Activated naive CD4-positive, alpha-beta T cell treated with anti-CD3 and anti-CD28 coated beads for 36 hours (primary cell): Measurements from ENCODE around the gene MB21D2. TPM values are rescaled to one million over a fixed set of nuclear protein-coding genes. Genes with fewer than 3 reads are reported as not detected.
"Not testable (repeated sequence)": the region's sequence is repeated elsewhere in the genome, so short reads cannot be mapped to it uniquely, and the experiment has no call there.

Source experiments
- CTCF ChIA-PET: fragments of 350-600 bp; sonication (Branson Sonifier 250); formaldehyde crosslinking; loops from one replicate; lab custom pipeline; 2021; ENCODE audit warnings: antibody characterized with exemption; lab: Charles Lee
- DNase-seq: peaks from one replicate; pipeline ENCODE4 v3.0.0-alpha.2; 2020
- H3K27ac Mint-ChIP-seq: one replicate; pipeline ENCODE4 v1.8.0; 2021; ENCODE audit warnings: mild to moderate bottlenecking, mixed read lengths
- H3K27me3 Mint-ChIP-seq: one replicate; pipeline ENCODE4 v1.8.0; 2021; ENCODE audit warnings: low read depth, mixed read lengths
- H3K36me3 Mint-ChIP-seq: one replicate; pipeline ENCODE4 v1.8.0; 2021; ENCODE audit warnings: low read depth, mixed read lengths
- H3K4me1 Mint-ChIP-seq: one replicate; pipeline ENCODE4 v1.8.0; 2021; ENCODE audit warnings: low read depth, mixed read lengths
- H3K4me3 Mint-ChIP-seq: one replicate; pipeline ENCODE4 v1.8.0; 2021; ENCODE audit warnings: mild to moderate bottlenecking, moderate library complexity, mixed read lengths
- H3K9me3 Mint-ChIP-seq: one replicate; pipeline ENCODE4 v1.8.0; 2021; ENCODE audit warnings: mixed read lengths
- intact Hi-C: fragments of 100-400 bp; cut with micrococcal nuclease; formaldehyde crosslinking; loops from one replicate; pipeline ENCODE4 v1.15.1; 2023
- total RNA-seq, 2 experiments: library from RNA; stranded (reverse); gene quantifications; one replicate each; pipeline ENCODE4 v1.2.3, GENCODE V29; 2021

MB21D2 gene
- total RNA-seq, 2 experiments from 2014 or later: 6.4 to 6.5 TPM

- Mint-ChIP-seq H3K9me3 (no peaks in the 10 kb centered on the region), H3K27me3 (no peaks in the 10 kb centered on the region), H3K4me3 (no peak overlapping the region), H3K36me3 (no peaks in the 10 kb centered on the region), H3K4me1 (no peaks in the 10 kb centered on the region), H3K27ac (no peak overlapping the region)
- DNase-seq: no peak
- intact Hi-C loops: no loop called here
- CTCF ChIA-PET: interaction anchor here (1.9 kb wide), 1 partner anchor 12 kb away, joined by 5 read pairs; no protein-coding TSS in a partner anchor
These were observed 111.9 kb downstream of the MB21D2 start for GRCh38 chr3:192805711-192806110.

GRCh38 chr3:192804502-192804901 lies 113.2 kb downstream of the MB21D2 start:
- Mint-ChIP-seq H3K36me3 (peaks cover 4% of the 10 kb centered on the region), H3K27me3 (no peaks in the 10 kb centered on the region), H3K4me1 (no peaks in the 10 kb centered on the region), H3K27ac (no peak overlapping the region), H3K4me3 (no peak overlapping the region), H3K9me3 (no peaks in the 10 kb centered on the region)
- intact Hi-C loops: no loop called here
- no peak for DNase-seq
- CTCF ChIA-PET: interaction anchor here (1.2 to 4.0 kb wide), 2 partner anchors 8 to 240 kb away, joined by 5 to 12 read pairs; no protein-coding TSS in a partner anchor

GRCh38 chr3:192802957-192803899 lies 114.4 kb downstream of the MB21D2 start:
- Mint-ChIP-seq H3K4me1 (no peaks in the 10 kb centered on the region), H3K27ac (no peak overlapping the region), H3K9me3 (no peaks in the 10 kb centered on the region), H3K36me3 (peaks cover 8% of the 10 kb centered on the region), H3K27me3 (no peaks in the 10 kb centered on the region), H3K4me3 (no peak overlapping the region)
- intact Hi-C loops: loop anchor here (1.0 kb wide), 2 partner anchors 237 to 336 kb away; no protein-coding TSS in a partner anchor
- CTCF ChIA-PET: interaction anchor here (0.8 to 4.0 kb wide), 9 partner anchors 9 to 769 kb away, joined by 3 to 12 read pairs (median 5); no protein-coding TSS in a partner anchor
- DNase-seq: no peak

GRCh38 chr3:192801985-192802384 lies 115.7 kb downstream of the MB21D2 start:
- CTCF ChIA-PET: interaction anchor here (0.6 to 4.0 kb wide), 3 partner anchors 11 to 235 kb away, joined by 3 to 12 read pairs (median 3); no protein-coding TSS in a partner anchor
- no peaks in the 10 kb centered on the region for H3K27me3 Mint-ChIP-seq
- no peak overlapping the region for H3K27ac Mint-ChIP-seq
- peaks cover 8% of the 10 kb centered on the region for H3K36me3 Mint-ChIP-seq
- no peaks in the 10 kb centered on the region for H3K4me1 Mint-ChIP-seq
- no peaks in the 10 kb centered on the region for H3K9me3 Mint-ChIP-seq
- no peak overlapping the region for H3K4me3 Mint-ChIP-seq
- intact Hi-C loops: no loop called here
- no peak for DNase-seq

- H3K27me3 Mint-ChIP-seq: no peaks in the 10 kb centered on the region
- H3K9me3 Mint-ChIP-seq: no peaks in the 10 kb centered on the region
- H3K4me3 Mint-ChIP-seq: no peak overlapping the region
- intact Hi-C loops: no loop called here
- H3K27ac Mint-ChIP-seq: no peak overlapping the region
- CTCF ChIA-PET: no interaction called here
- peaks cover 8% of the 10 kb centered on the region for H3K36me3 Mint-ChIP-seq
- H3K4me1 Mint-ChIP-seq: no peaks in the 10 kb centered on the region
- no peak for DNase-seq
These were observed 117.9 kb downstream of the MB21D2 start for GRCh38 chr3:192799721-192800120.

GRCh38 chr3:192795021-192795420 lies 122.6 kb downstream of the MB21D2 start:
- Mint-ChIP-seq H3K36me3 (peaks cover 8% of the 10 kb centered on the region), H3K4me3 (no peak overlapping the region), H3K9me3 (no peaks in the 10 kb centered on the region), H3K27me3 (no peaks in the 10 kb centered on the region), H3K27ac (no peak overlapping the region), H3K4me1 (no peaks in the 10 kb centered on the region)
- no peak for DNase-seq
- CTCF ChIA-PET: interaction anchor here (1.2 kb wide), 1 partner anchor 17 kb away, joined by 3 read pairs; no protein-coding TSS in a partner anchor
- intact Hi-C loops: no loop called here

GRCh38 chr3:192794216-192794615 lies 123.4 kb downstream of the MB21D2 start:
- CTCF ChIA-PET: interaction anchor here (0.7 kb wide), 1 partner anchor 226 kb away, joined by 3 read pairs; no protein-coding TSS in a partner anchor
- Mint-ChIP-seq H3K27ac (no peak overlapping the region), H3K36me3 (peaks cover under 1% of the 10 kb centered on the region), H3K27me3 (no peaks in the 10 kb centered on the region), H3K4me1 (no peaks in the 10 kb centered on the region), H3K4me3 (no peak overlapping the region), H3K9me3 (no peaks in the 10 kb centered on the region)
- intact Hi-C loops: no loop called here
- no peak for DNase-seq

GRCh38 chr3:192788816-192789515 lies 128.7 kb downstream of the MB21D2 start:
- DNase-seq, H3K27me3 Mint-ChIP-seq, H3K9me3 Mint-ChIP-seq, intact Hi-C loops, CTCF ChIA-PET, H3K36me3 Mint-ChIP-seq, H3K4me1 Mint-ChIP-seq, H3K27ac Mint-ChIP-seq, H3K4me3 Mint-ChIP-seq: not testable (repeated sequence)

GRCh38 chr3:192778508-192778907 lies 139.1 kb downstream of the MB21D2 start:
- CTCF ChIA-PET: no interaction called here
- DNase-seq: no peak
- intact Hi-C loops: no loop called here
- no peak overlapping the region for H3K27ac Mint-ChIP-seq
- peaks cover 2% of the 10 kb centered on the region for H3K27me3 Mint-ChIP-seq
- peaks cover 17% of the 10 kb centered on the region for H3K9me3 Mint-ChIP-seq
- no peak overlapping the region for H3K4me3 Mint-ChIP-seq
- H3K4me1 Mint-ChIP-seq: no peaks in the 10 kb centered on the region
- H3K36me3 Mint-ChIP-seq: peaks cover 7% of the 10 kb centered on the region

GRCh38 chr3:192774341-192774740 lies 143.3 kb downstream of the MB21D2 start:
- intact Hi-C loops, H3K4me1 Mint-ChIP-seq, H3K27ac Mint-ChIP-seq, H3K4me3 Mint-ChIP-seq, H3K27me3 Mint-ChIP-seq, H3K36me3 Mint-ChIP-seq, DNase-seq, CTCF ChIA-PET: not testable (repeated sequence)
- peaks cover 17% of the 10 kb centered on the region for H3K9me3 Mint-ChIP-seq

- no peak overlapping the region for H3K4me3 Mint-ChIP-seq
- DNase-seq: peak; percentile 6
- peaks cover 7% of the 10 kb centered on the region for H3K36me3 Mint-ChIP-seq
- peaks cover 2% of the 10 kb centered on the region for H3K27me3 Mint-ChIP-seq
- CTCF ChIA-PET: no interaction called here
- H3K27ac Mint-ChIP-seq: no peak overlapping the region
- no peaks in the 10 kb centered on the region for H3K4me1 Mint-ChIP-seq
- H3K9me3 Mint-ChIP-seq: peaks cover 17% of the 10 kb centered on the region
- intact Hi-C loops: no loop called here
These were observed 145.3 kb downstream of the MB21D2 start for GRCh38 chr3:192772240-192772894.

- Mint-ChIP-seq H3K27me3 (peaks cover 11% of the 10 kb centered on the region), H3K4me3 (no peak overlapping the region), H3K9me3 (peaks cover 10% of the 10 kb centered on the region), H3K4me1 (no peaks in the 10 kb centered on the region), H3K36me3 (no peaks in the 10 kb centered on the region), H3K27ac (no peak overlapping the region)
- intact Hi-C loops: no loop called here
- CTCF ChIA-PET: no interaction called here
- DNase-seq: no peak
These were observed 159.0 kb downstream of the MB21D2 start for GRCh38 chr3:192758654-192759053.
